HT1080 (cell line): ENCODE results near the gene NEIL3. TPM values are rescaled to one million over a fixed set of nuclear protein-coding genes. Genes with fewer than 3 reads are reported as not detected.
"Not testable (repeated sequence)": the region's sequence is repeated elsewhere in the genome, so short reads cannot be mapped to it uniquely, and the experiment has no call there.

ENCODE experiments used
- DNase-seq: peaks from one replicate; pipeline ENCODE4 v3.0.0-alpha.2; 2015; ENCODE audit warnings: low read depth
- total RNA-seq: library from RNA; depleted of rRNA; stranded (reverse); fragments of >200 nt; shearing (Covaris generic); gene quantifications from 2 replicates; pipeline ENCODE4 v1.2.3, GENCODE V29; 2014

NEIL3 gene
- total RNA-seq, 1 experiment from 2014 or later: 13.1 TPM

- no peak for DNase-seq
Measured at GRCh38 chr4:177297785-177298391, 11.8 kb upstream of the NEIL3 start.

- no peak for DNase-seq
Measured at GRCh38 chr4:177301126-177301639, 8.5 kb upstream of the NEIL3 start.

GRCh38 chr4:177302371-177303100, 7.1 kb upstream of the NEIL3 start:
- no peak for DNase-seq

- no peak for DNase-seq
Measured at GRCh38 chr4:177304094-177304493, 5.6 kb upstream of the NEIL3 start.

- not testable (repeated sequence) for DNase-seq
Measured at GRCh38 chr4:177304864-177305263, 4.8 kb upstream of the NEIL3 start.

GRCh38 chr4:177308125-177308524, 1.5 kb upstream of the NEIL3 start:
- DNase-seq: no peak

- DNase-seq: no peak
Measured at GRCh38 chr4:177308847-177309521, 690 bp upstream of the NEIL3 start.

GRCh38 chr4:177311589-177311988, 1.9 kb downstream of the NEIL3 start:
- DNase-seq: no peak

GRCh38 chr4:177313263-177313662, 3.6 kb downstream of the NEIL3 start:
- DNase-seq: no peak

GRCh38 chr4:177315767-177316464, 6.2 kb downstream of the NEIL3 start:
- DNase-seq: no peak

GRCh38 chr4:177320721-177321120, 11.0 kb downstream of the NEIL3 start:
- no peak for DNase-seq

- no peak for DNase-seq
Measured at GRCh38 chr4:177321647-177322046, 12.0 kb downstream of the NEIL3 start.

GRCh38 chr4:177322266-177322665, 12.6 kb downstream of the NEIL3 start:
- DNase-seq: no peak

- DNase-seq: no peak
Measured at GRCh38 chr4:177322881-177323280, 13.2 kb downstream of the NEIL3 start.

- no peak for DNase-seq
Measured at GRCh38 chr4:177323416-177323815, 13.7 kb downstream of the NEIL3 start.

- no peak for DNase-seq
Measured at GRCh38 chr4:177332119-177332518, 22.4 kb downstream of the NEIL3 start.

- DNase-seq: peak; percentile 30
Measured at GRCh38 chr4:177339477-177340374, 30.1 kb downstream of the NEIL3 start.

- DNase-seq: no peak
Measured at GRCh38 chr4:177348348-177348747, 38.7 kb downstream of the NEIL3 start.

GRCh38 chr4:177349191-177349590, 39.5 kb downstream of the NEIL3 start:
- DNase-seq: no peak

- DNase-seq: no peak
Measured at GRCh38 chr4:177351622-177352244, 42.1 kb downstream of the NEIL3 start.
